ENCODE results near the gene RAB3IL1. TPM values are rescaled to one million over a fixed set of nuclear protein-coding genes. Genes with fewer than 3 reads are reported as not detected.

RAB3IL1 gene
- total and polyA plus RNA-seq, 2 of the 13 experiments (the other 11 are each of a cell fraction or from before 2014, with no cell fraction given) = 1.2 to 2.0 TPM

GRCh38 chr11:61923166-61924063, 6.0 kb upstream of the RAB3IL1 start (continued):
- TF ChIP-seq HNRNPUL1 (IDR thresholded peaks at IDR 0.05; ENCODE audit: low read depth, low read length) = no peak
- TF ChIP-seq ZNF644 (CRISPR knock-in tag; IDR thresholded peaks at IDR 0.05; ENCODE audit: low read depth) = peak; percentile 40; the same call in 1 of the 2 replicates
- TF ChIP-seq ZNF530 (CRISPR knock-in tag; IDR thresholded peaks at IDR 0.05; ENCODE audit: low read depth) = no peak
- no peak for TF ChIP-seq ZNF354B (CRISPR knock-in tag; IDR thresholded peaks at IDR 0.05)
- 0 out of 2 replicates have a peak, but pooled peaks have one; percentile 63 for TF ChIP-seq KLF12 (CRISPR knock-in tag; IDR thresholded peaks at IDR 0.05; ENCODE audit: borderline replicate concordance)
- TF ChIP-seq ZNF777 (CRISPR knock-in tag; IDR thresholded peaks at IDR 0.05) = no peak
- TF ChIP-seq ZIK1 (CRISPR knock-in tag; IDR thresholded peaks at IDR 0.05; ENCODE audit: borderline replicate concordance, low read depth) = no peak
- TF ChIP-seq ETV5 (CRISPR knock-in tag; IDR thresholded peaks at IDR 0.05; ENCODE audit: borderline replicate concordance) = peak; percentile 43; the same call in 1 of the 2 replicates
- no peak for TF ChIP-seq SOX6 (IDR thresholded peaks at IDR 0.05)
- TF ChIP-seq SOX6 (CRISPR knock-in tag; IDR thresholded peaks at IDR 0.05) = peak; percentile 85
- TF ChIP-seq FOXJ3 (CRISPR knock-in tag; IDR thresholded peaks at IDR 0.05; ENCODE audit: borderline replicate concordance) = peak; percentile 76; the same call in 1 of the 2 replicates
- TF ChIP-seq EHMT2 (IDR thresholded peaks at IDR 0.05; ENCODE audit: borderline replicate concordance, low read depth, low read length) = peak; percentile 53; the same call in 1 of the 2 replicates
- no peak; the same call in 1 of the 2 replicates for TF ChIP-seq GPN1 (CRISPR knock-in tag; IDR thresholded peaks at IDR 0.05; ENCODE audit: borderline replicate concordance)
- peak; percentile 58; the same call in 1 of the 2 replicates for TF ChIP-seq TBX3 (IDR thresholded peaks at IDR 0.05; ENCODE audit: borderline replicate concordance)
- TF ChIP-seq ZNF609 (CRISPR knock-in tag; IDR thresholded peaks at IDR 0.05; ENCODE audit: borderline replicate concordance) = peak; percentile 52; the same call in 1 of the 2 replicates
- TF ChIP-seq ZNF296 (CRISPR knock-in tag; conservative IDR thresholded peaks at IDR 0.05) = 0 out of 2 replicates have a peak, but pooled peaks have one; percentile 65
- TF ChIP-seq ZSCAN12 (CRISPR knock-in tag; IDR thresholded peaks at IDR 0.05) = 0 out of 2 replicates have a peak, but pooled peaks have one; percentile 71
- TF ChIP-seq ZNF800 (CRISPR knock-in tag; IDR thresholded peaks at IDR 0.05) = peak; percentile 73
- peak; percentile 28 for TF ChIP-seq HNRNPLL (IDR thresholded peaks at IDR 0.05; ENCODE audit: low read depth, low read length, poor library complexity, severe bottlenecking)
- no peak for TF ChIP-seq HMGA1 (CRISPR knock-in tag; conservative IDR thresholded peaks at IDR 0.05)
- TF ChIP-seq MXD3 (CRISPR knock-in tag; IDR thresholded peaks at IDR 0.05) = peak; percentile 29; the same call in 1 of the 2 replicates
- no peak for TF ChIP-seq KLF15 (CRISPR knock-in tag; IDR thresholded peaks at IDR 0.05; ENCODE audit: borderline replicate concordance)
